Measurements from ENCODE around the gene EFR3B.

GRCh38 chr2:25056098-25056821 is 14.4 kb downstream of the EFR3B start:
- TF ChIP-seq MAX (IDR thresholded peaks at IDR 0.05) (no peak), TCF12 (IDR thresholded peaks at IDR 0.05; ENCODE audit: low read depth) (no peak), REST (IDR thresholded peaks at IDR 0.05; ENCODE audit: low read depth) (no peak), EGR1 (IDR thresholded peaks at IDR 0.05) (no peak), EP300 (IDR thresholded peaks at IDR 0.05; ENCODE audit: borderline replicate concordance) (no peak), YY1 (IDR thresholded peaks at IDR 0.05; ENCODE audit: low read depth) (no peak), USF1 (IDR thresholded peaks at IDR 0.05) (no peak), FOXM1 (IDR thresholded peaks at IDR 0.05; ENCODE audit: borderline replicate concordance, low read depth) (no peak), NFIC (IDR thresholded peaks at IDR 0.05) (no peak), RAD21 (IDR thresholded peaks at IDR 0.05; ENCODE audit: low read depth) (no peak), CREB1 (IDR thresholded peaks at IDR 0.05; ENCODE audit: low read depth) (no peak), TAF1 (IDR thresholded peaks at IDR 0.05; ENCODE audit: low read depth) (no peak)
